GM18907 (cell line): Measurements from ENCODE around the gene S100Z.
"Not testable (repeated sequence)": the region's sequence is repeated elsewhere in the genome, so short reads cannot be mapped to it uniquely, and the experiment has no call there.

Experiments used
- ATAC-seq: cut with Tn5 transposase; IDR thresholded peaks from one replicate; pipeline ENCODE4 v1.9.1; 2021; ENCODE audit warnings: mild to moderate bottlenecking, moderate library complexity; ENCODE audit not compliant: unreplicated experiment

S100Z gene

GRCh38 chr5:76849419-76850291 lies at the start of gene S100Z:
Gene S100Z, plus strand, starts transcription at chr5:76850014. Its CDS starts 25,346 bp downstream, at chr5:76875360.
- no peak for ATAC-seq

- no peak for ATAC-seq
These were observed 49.2 kb upstream of the S100Z start for GRCh38 chr5:76800579-76800978.

DNA sequence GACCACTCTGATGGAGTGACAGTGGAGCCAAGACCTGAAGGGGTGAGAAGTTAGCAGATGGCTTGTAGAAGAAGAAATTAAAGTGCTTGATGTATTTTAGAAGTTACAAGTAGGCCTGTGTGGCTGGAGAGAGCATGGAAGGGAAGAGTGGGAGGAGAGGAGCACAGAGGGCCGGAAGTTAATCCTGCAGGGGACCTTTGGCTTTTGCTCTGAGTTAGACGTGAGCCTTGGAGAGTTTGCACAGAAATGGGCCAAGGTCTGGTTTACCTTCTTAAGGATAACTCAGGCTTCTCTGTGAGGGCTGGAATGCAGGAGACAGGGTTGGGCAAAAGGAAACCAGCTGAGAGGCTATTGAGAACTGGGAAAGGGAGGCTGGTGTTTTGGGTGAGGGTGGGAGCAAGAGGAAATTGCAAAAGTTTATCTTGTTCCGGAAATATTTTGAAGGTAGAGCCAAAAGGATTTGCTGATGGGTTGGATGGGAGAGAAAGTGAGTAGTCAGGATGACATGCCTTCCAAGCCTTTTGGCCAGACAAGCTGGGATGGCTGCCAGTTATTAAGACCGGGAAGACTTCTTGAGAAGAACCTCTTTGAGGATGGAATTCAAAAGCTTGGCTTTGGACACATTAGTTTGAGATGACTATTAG lies 48.5 kb upstream of the S100Z start:
- no peak for ATAC-seq

DNA sequence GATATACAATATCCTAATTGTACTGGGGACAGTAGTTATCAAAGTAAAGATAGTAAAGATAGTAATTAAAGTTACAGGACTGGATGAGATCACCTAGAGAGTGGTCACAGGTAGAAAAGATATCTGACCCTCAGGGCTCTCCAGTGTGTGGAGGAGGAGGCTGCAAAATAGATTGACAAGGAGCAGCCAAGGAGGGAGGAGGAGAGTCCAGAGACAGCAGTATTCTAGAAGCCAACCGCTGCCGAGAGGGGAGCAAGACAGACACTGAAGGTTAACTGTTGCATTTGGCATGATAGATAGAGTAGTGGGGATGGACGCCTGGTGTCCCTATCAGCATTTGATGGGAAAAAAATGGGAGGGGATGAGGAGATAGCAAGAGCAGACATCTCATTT lies 48.0 kb upstream of the S100Z start:
- ATAC-seq, result no peak

DNA sequence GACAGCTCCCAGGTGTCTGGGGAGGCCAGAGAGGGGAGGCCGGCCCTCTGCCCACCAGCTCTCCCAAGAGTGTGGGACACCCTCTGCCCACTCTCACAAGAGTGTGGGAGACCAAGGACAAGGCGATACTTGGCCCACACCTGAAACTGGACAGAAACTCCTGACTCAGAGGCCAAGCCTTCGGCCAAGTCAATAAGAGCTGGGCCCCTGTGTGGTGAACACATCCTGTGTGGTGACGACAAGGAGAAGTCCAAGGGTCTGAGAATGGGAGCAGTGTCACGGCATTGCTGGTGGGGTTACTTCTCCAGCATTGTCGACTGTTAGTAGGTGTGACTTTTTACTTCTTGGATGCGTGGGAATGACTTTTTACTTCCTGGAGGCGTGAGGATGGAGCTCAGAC lies 45.5 kb upstream of the S100Z start:
- ATAC-seq, result no peak

DNA sequence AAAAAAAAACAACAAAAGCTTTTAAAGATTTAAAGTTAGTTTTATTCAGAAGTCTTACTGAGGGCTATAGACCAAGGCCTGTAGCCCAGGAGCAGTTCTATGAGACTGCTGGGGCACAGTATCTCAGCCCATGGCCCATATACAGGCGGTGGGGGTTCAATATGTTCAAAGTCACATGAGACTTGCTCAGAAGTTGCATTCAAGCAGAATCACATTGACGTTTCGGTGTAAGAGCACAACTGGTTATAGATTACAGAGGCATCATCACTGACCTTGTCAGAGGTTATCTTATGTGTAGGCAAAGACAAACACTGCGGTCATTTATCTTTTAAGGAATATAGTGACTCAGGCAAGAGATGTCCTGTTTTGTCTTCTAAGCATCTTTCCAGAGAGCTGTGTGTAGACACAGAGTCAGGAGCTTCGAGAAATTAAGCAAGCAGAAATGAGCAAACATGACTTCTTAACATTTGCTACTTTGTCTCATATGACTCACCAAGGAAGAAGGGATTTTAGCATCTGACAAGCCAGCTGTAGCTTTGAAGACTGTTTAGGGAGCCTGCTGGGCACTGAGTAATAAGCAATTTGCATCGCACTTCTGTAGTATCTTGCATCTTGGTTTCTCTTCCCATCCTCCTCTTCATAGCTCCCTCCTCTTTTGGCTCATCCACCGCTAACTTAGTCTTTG lies 43.9 kb upstream of the S100Z start:
- ATAC-seq, result no peak

DNA sequence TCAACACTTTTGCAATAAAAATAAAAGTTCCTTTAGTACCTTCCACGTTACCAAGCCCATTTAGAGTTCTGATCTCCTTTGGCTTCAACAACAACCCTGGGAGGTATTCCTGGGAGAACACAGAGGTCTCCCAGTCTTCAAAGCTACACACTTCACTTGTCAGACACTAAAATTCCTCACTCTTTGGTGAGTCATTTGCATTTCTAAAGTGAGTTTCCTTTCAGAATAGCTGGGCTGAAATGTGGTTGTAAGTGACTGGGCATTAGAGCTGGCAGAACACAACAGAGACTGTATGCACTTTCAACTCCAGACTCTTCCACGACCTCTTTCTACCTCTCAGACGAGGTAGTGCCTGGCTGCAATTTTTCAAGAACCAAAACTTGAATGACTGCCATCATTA lies 42.5 kb upstream of the S100Z start:
- no peak for ATAC-seq

DNA sequence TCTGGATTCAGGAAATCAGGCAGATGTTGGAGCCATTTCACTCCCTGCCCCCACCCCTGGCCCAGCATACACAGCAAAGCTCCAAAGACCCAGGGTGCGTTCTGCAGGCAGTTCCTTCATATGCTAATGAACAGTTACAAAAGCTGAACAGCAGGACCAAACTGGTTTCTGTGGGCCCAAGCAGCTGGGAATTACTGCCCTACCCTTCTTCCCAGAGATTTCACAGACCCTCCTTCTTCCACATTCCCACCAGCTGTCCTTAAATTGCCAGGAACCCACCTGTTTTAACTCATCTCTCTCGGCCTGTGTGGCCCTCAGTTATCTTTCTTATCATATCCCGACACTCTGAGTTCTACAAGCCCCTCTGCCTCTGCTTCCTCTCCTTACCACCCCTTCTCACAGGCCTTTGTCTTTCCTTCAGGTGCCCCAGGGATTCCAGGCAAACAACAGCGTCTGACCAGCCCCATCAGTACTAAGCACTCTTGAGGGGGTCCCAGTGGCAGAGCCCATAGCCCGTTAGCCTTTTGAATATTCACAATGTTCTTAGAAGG lies 41.6 kb upstream of the S100Z start:
- ATAC-seq, result no peak

DNA sequence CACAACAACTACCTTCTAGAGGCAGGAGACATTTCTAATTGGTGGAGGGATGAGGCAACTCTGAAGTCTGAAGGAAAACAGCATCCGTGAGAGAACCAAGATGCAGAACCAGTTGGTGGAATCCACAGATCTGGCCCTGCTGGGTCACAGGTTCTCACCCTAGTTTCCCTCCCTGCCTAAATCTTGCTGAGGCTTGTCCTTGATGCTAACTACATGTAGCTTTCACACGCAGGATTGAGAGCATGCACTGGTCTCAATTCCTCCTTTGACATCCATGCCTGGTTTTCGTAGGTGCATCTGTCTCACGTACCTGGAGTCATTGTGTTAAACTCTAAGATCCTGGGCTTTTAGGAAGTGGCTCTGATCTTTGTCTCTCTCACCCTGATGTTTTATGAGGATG lies 40.7 kb upstream of the S100Z start:
- ATAC-seq, result no peak

- no peak for ATAC-seq
These were observed 39.6 kb upstream of the S100Z start for GRCh38 chr5:76810236-76810635.

DNA sequence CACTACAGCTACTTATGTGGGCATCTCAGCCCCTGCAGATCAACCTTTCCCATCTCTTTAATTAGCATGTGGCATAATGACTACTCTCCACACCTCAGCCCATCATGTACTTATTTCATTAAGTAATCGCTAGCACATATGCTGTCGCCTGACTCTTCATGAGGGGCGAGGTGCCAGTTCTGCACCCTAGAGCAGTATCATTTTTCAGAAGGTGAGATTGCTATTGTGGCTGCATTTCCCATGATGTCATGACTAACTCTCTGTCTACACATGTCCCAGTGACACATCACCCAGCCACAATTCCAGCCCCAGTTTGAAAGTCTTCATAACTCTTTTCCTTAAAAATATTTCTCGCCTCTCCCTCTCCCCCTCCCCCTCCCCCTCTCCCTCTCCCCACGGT lies 38.6 kb upstream of the S100Z start:
- no peak for ATAC-seq

GRCh38 chr5:76812209-76812608 lies 37.6 kb upstream of the S100Z start:
- not testable (repeated sequence) for ATAC-seq

GRCh38 chr5:76813982-76814562 lies 35.7 kb upstream of the S100Z start:
- no peak for ATAC-seq

- ATAC-seq, result no peak
These were observed 33.5 kb upstream of the S100Z start for GRCh38 chr5:76816110-76816831.

DNA sequence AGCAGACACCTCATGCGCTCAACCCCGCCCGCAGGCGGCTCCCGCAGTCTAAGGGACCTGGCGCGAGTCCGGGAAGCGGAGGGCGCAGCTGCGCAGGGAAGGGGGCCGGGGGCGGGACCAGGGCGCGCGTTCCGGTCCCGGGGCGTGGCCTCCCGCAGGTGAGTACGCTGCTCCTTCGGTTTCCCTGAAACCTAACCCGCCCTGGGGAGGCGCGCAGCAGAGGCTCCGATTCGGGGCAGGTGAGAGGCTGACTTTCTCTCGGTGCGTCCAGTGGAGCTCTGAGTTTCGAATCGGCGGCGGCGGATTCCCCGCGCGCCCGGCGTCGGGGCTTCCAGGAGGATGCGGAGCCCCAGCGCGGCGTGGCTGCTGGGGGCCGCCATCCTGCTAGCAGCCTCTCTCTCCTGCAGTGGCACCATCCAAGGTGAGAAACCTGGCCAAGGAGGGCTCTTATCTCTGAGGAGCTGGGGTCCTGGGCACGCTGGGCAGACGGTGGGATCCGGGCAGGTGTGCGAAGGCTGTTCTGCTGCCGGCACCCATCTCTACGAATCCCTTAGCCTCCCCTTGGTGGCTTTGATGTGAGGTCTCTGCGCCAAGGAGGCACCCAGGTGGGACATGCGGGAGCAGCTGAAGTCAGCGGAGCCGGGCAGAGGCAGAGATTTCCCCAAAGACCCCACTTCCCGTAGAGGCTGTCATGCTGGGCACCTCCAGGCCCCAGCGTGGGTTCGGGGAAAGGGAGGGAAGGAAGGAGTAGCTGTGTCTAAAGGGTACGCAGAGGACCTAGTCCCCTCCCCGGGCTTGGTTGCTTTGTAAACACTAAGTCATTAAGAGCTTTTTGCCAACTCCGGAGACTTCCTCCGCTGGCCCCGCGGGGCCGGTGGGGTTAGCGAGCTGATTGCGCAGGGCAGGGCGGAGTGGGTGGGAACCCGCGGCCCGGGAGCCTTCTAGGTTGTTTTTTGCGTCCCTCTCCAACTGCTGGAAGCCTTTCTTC lies 30.7 kb upstream of the S100Z start, which contains the start of gene F2RL1:
Gene F2RL1 (plus strand): TSS at position 187 of the 988 bp plus-strand sequence. CDS start 153 bp downstream, at position 340.
- no peak for ATAC-seq

GRCh38 chr5:76819851-76820525 lies 29.8 kb upstream of the S100Z start:
- no peak for ATAC-seq

DNA sequence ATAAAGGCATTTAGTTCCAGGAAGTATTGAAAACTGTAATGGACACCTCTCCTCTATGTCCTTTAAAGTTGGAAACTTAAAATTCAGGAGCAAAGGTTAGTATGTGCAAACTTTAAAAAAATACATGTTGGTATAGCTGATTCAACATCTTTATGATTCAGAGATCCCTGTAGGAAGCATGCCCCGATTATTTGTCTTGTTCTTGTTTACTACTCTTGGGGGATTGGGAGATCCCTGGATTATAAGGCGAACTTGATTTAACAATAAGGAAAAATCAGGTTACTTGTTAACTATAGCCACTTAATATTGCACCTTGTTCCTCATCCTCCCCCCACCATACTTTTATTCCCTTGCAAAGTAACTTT lies 29.3 kb upstream of the S100Z start:
- no peak for ATAC-seq

GRCh38 chr5:76821136-76821535 lies 28.7 kb upstream of the S100Z start:
- no peak for ATAC-seq
